ENCODE data around the gene TTLL9. TPM values are rescaled to one million over a fixed set of nuclear protein-coding genes. Genes with fewer than 3 reads are reported as not detected.

TTLL9 gene
- polyA plus RNA-seq, 1 donor from 2014 or later: 8.0 TPM

DNA sequence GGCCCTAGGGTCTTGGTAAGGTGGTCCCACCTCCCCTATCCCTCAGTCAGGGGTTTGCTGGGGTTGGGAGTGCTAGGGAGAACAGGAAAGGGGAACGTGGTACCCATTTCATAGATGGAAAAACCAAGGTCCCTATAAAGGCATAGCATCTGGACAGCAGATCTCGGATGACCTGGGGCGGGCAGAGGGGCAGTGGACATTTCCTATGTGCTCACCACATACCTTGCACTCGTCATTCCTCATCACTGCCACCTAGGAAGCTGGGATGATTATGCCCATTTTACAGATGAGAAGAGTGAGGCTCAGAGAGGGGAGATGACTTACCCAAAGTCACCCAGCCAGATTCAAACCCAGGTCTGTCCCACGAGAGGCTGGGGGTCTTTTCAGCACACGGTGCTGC, 39.2 kb upstream of the TTLL9 start:
- TF ChIP-seq, protein P1, sequence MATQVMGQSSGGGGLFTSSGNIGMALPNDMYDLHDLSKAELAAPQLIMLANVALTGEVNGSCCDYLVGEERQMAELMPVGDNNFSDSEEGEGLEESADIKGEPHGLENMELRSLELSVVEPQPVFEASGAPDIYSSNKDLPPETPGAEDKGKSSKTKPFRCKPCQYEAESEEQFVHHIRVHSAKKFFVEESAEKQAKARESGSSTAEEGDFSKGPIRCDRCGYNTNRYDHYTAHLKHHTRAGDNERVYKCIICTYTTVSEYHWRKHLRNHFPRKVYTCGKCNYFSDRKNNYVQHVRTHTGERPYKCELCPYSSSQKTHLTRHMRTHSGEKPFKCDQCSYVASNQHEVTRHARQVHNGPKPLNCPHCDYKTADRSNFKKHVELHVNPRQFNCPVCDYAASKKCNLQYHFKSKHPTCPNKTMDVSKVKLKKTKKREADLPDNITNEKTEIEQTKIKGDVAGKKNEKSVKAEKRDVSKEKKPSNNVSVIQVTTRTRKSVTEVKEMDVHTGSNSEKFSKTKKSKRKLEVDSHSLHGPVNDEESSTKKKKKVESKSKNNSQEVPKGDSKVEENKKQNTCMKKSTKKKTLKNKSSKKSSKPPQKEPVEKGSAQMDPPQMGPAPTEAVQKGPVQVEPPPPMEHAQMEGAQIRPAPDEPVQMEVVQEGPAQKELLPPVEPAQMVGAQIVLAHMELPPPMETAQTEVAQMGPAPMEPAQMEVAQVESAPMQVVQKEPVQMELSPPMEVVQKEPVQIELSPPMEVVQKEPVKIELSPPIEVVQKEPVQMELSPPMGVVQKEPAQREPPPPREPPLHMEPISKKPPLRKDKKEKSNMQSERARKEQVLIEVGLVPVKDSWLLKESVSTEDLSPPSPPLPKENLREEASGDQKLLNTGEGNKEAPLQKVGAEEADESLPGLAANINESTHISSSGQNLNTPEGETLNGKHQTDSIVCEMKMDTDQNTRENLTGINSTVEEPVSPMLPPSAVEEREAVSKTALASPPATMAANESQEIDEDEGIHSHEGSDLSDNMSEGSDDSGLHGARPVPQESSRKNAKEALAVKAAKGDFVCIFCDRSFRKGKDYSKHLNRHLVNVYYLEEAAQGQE (IDR thresholded peaks at IDR 0.05; ENCODE audit: borderline replicate concordance): no peak
- no peak for TF ChIP-seq SMC3 (conservative IDR thresholded peaks at IDR 0.05; ENCODE audit: poor library complexity)
- TF ChIP-seq TAF1 (IDR thresholded peaks at IDR 0.05; ENCODE audit: low read depth): no peak
- TF ChIP-seq, protein P2, sequence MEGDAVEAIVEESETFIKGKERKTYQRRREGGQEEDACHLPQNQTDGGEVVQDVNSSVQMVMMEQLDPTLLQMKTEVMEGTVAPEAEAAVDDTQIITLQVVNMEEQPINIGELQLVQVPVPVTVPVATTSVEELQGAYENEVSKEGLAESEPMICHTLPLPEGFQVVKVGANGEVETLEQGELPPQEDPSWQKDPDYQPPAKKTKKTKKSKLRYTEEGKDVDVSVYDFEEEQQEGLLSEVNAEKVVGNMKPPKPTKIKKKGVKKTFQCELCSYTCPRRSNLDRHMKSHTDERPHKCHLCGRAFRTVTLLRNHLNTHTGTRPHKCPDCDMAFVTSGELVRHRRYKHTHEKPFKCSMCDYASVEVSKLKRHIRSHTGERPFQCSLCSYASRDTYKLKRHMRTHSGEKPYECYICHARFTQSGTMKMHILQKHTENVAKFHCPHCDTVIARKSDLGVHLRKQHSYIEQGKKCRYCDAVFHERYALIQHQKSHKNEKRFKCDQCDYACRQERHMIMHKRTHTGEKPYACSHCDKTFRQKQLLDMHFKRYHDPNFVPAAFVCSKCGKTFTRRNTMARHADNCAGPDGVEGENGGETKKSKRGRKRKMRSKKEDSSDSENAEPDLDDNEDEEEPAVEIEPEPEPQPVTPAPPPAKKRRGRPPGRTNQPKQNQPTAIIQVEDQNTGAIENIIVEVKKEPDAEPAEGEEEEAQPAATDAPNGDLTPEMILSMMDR (IDR thresholded peaks at IDR 0.05; ENCODE audit: poor library complexity, severe bottlenecking): no peak
- TF ChIP-seq RAD21 (conservative IDR thresholded peaks at IDR 0.05): no peak
- no peak for TF ChIP-seq MXI1 (conservative IDR thresholded peaks at IDR 0.05; ENCODE audit: poor library complexity, severe bottlenecking)
- no peak for TF ChIP-seq POLR2AphosphoS5 (IDR thresholded peaks at IDR 0.05)
- no peak for TF ChIP-seq EP300 (conservative IDR thresholded peaks at IDR 0.05; ENCODE audit: poor library complexity, severe bottlenecking)
- TF ChIP-seq EZH2 (IDR thresholded peaks at IDR 0.05; ENCODE audit: borderline replicate concordance, insufficient read depth, low read length, poor library complexity, severe bottlenecking): no peak
- Histone ChIP-seq H3K27me3 (ENCODE audit: insufficient read depth, low read depth, low read length) (no peaks in the 10 kb centered on the region), H3K4me3 (ENCODE audit: low read length) (no peak overlapping the region), H3K79me2 (replicated peaks; ENCODE audit: insufficient read depth, low read length) (no peaks in the 10 kb centered on the region), H3K9me2 (ENCODE audit: insufficient read depth, low read length) (no peaks in the 10 kb centered on the region), H3K4me2 (ENCODE audit: low read length) (no peak overlapping the region), H4K20me1 (ENCODE audit: insufficient read depth) (no peaks in the 10 kb centered on the region), H3K27ac (ENCODE audit: low read length) (no peak overlapping the region), H2AFZ (ENCODE audit: low read depth, low read length) (no peak overlapping the region), H3K9ac (ENCODE audit: low read length) (no peak overlapping the region), H3F3A (ENCODE audit: insufficient read depth, low read length, poor library complexity, severe bottlenecking) (no peaks in the 10 kb centered on the region), H3K36me3 (ENCODE audit: insufficient read depth, low read length) (no peaks in the 10 kb centered on the region), H3K9me3 (ENCODE audit: low read length) (no peaks in the 10 kb centered on the region)

DNA sequence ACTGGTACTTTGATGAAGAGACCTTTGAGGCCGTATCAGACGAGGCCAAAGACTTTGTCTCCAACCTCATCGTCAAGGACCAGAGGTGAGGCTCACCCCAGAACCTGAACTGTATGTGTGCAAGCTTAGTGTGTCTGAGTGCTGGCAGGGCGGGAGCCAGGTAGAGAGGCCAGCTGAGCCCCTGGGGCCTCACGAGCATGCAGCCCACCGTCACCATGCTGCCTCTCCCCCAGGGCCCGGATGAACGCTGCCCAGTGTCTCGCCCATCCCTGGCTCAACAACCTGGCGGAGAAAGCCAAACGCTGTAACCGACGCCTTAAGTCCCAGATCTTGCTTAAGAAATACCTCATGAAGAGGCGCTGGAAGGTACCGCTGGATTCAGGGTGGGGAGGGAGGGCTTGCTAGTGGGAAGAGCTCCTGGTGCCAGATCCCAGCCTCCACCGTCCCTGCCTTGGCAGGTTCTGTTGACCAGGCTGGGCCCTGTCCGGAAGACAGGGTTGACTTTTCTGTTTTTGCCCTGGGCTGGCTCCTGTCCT, 38.6 kb upstream of the TTLL9 start:
- Histone ChIP-seq H4K20me1 (ENCODE audit: insufficient read depth) (no peaks in the 10 kb centered on the region), H3K4me2 (ENCODE audit: low read length) (no peak overlapping the region), H3K27ac (ENCODE audit: low read length) (no peak overlapping the region), H3F3A (ENCODE audit: insufficient read depth, low read length, poor library complexity, severe bottlenecking) (no peaks in the 10 kb centered on the region), H3K79me2 (replicated peaks; ENCODE audit: insufficient read depth, low read length) (no peaks in the 10 kb centered on the region), H3K9me2 (ENCODE audit: insufficient read depth, low read length) (no peaks in the 10 kb centered on the region), H3K9ac (ENCODE audit: low read length) (no peak overlapping the region), H3K27me3 (ENCODE audit: insufficient read depth, low read depth, low read length) (no peaks in the 10 kb centered on the region), H2AFZ (ENCODE audit: low read depth, low read length) (no peak overlapping the region), H3K9me3 (ENCODE audit: low read length) (no peaks in the 10 kb centered on the region), H3K4me3 (ENCODE audit: low read length) (no peak overlapping the region), H3K36me3 (ENCODE audit: insufficient read depth, low read length) (no peaks in the 10 kb centered on the region)
- no peak for TF ChIP-seq TAF1 (IDR thresholded peaks at IDR 0.05; ENCODE audit: low read depth)
- TF ChIP-seq EZH2 (IDR thresholded peaks at IDR 0.05; ENCODE audit: borderline replicate concordance, insufficient read depth, low read length, poor library complexity, severe bottlenecking): no peak
- TF ChIP-seq, protein P2 (IDR thresholded peaks at IDR 0.05; ENCODE audit: poor library complexity, severe bottlenecking): no peak
- TF ChIP-seq MXI1 (conservative IDR thresholded peaks at IDR 0.05; ENCODE audit: poor library complexity, severe bottlenecking): no peak
- TF ChIP-seq POLR2AphosphoS5 (IDR thresholded peaks at IDR 0.05): no peak
- TF ChIP-seq, protein P1 (IDR thresholded peaks at IDR 0.05; ENCODE audit: borderline replicate concordance): no peak
- TF ChIP-seq SMC3 (conservative IDR thresholded peaks at IDR 0.05; ENCODE audit: poor library complexity): no peak
- TF ChIP-seq RAD21 (conservative IDR thresholded peaks at IDR 0.05): no peak
- TF ChIP-seq EP300 (conservative IDR thresholded peaks at IDR 0.05; ENCODE audit: poor library complexity, severe bottlenecking): no peak

Data from neural cell (in vitro differentiated cells).